ENCODE data around the gene ANOS1. TPM values are rescaled to one million over a fixed set of nuclear protein-coding genes. Genes with fewer than 3 reads are reported as not detected.
"Not testable (repeated sequence)": the region's sequence is repeated elsewhere in the genome, so short reads cannot be mapped to it uniquely, and the experiment has no call there.

The ANOS1 gene
- total and polyA plus RNA-seq, 2 of the 13 experiments (the other 11 are each of a cell fraction or from before 2014, with no cell fraction given), result not detected

GRCh38 chrX:8758706-8759105 is 26.8 kb upstream of the ANOS1 start:
- CTCF ChIA-PET (ENCODE audit: low intra/inter-chr PET ratio, low total read pairs); H3K4me3 ChIP-seq (replicated peaks in 1 of 3; ENCODE audit: insufficient read depth in 1 of 3, low read depth in 2 of 3, low read length in 3 of 3); POLR2A ChIA-PET; H4K20me1 ChIP-seq (ENCODE audit: insufficient read depth, low read length); H3K27ac ChIP-seq (ENCODE audit: extremely low read length, insufficient read depth, low read length); DNase-seq (ENCODE audit: low spot score); H3K27me3 ChIP-seq (ENCODE audit: control insufficient read depth in 1 of 2, insufficient read depth in 2 of 2, low read length in 2 of 2); H3K79me2 ChIP-seq (ENCODE audit: insufficient read depth, low read length); ATAC-seq; H3K9ac ChIP-seq (ENCODE audit: insufficient read depth, low read depth, low read length); H2AFZ ChIP-seq (ENCODE audit: low read length); in situ Hi-C loops (cut with HindIII; ENCODE audit: extremely low pct_ligation_motif_present, low pct_unique_long_range_greater_than_20kb); H3K4me2 ChIP-seq (ENCODE audit: low read depth, low read length); H3K9me3 ChIP-seq (ENCODE audit: low read length); H3K4me1 ChIP-seq (ENCODE audit: insufficient read depth, low read length); BruUV-seq (replicated peaks); H3K36me3 ChIP-seq (replicated peaks in 1 of 2; ENCODE audit: control insufficient read depth in 1 of 2, insufficient read depth in 2 of 2, low read length in 2 of 2); intact Hi-C loops (cut with micrococcal nuclease; ENCODE audit: unreplicated experiment): not testable (repeated sequence)
- peak; percentile 30 for FAIRE-seq
- 21% methylated on average over 5 of the region's 5 CpGs for WGBS (ENCODE audit: low lambda C conversion rate)

DNA sequence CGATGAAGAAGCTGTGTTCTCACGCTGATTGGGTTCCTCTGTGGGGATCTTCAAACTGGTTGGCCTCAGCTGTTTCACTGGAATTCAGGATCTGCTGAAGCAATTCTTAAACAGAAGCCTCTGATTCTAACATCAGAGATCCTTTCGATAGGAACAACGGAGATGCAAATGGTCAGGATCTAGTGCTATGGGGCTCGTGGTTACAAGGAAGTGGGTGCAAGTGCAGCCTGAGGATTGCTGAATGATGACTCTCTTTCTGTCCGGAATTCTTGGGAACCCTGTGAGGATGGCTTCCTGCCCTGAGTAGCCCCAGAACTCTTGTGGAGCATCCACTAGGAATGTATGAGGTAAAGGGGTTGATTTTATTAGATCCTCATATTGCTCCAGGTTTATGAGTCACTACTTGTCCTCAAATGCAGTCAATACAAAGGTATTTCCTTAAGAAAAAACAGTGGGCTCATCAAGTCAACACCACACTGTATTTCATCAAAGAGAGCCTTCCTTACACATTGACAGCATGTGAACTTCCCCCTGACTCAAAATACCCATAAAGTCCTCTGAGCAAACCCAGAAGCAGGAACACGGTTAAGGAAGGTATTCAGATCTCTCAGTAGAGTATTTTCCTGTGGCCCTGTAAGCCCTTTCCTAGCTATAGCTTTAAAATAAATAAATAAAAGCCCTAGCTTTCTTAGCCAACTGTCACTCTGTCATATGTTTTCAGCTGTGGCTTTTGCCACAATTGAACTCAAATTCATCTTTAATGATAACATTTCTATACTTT is 25.9 kb upstream of the ANOS1 start:
- H3K4me1 ChIP-seq (ENCODE audit: insufficient read depth, low read length); H3K9me3 ChIP-seq (ENCODE audit: low read length); BruUV-seq (replicated peaks); H2AFZ ChIP-seq (ENCODE audit: low read length); H3K27me3 ChIP-seq (ENCODE audit: control insufficient read depth in 1 of 2, insufficient read depth in 2 of 2, low read length in 2 of 2); POLR2A ChIA-PET; CTCF ChIA-PET (ENCODE audit: low intra/inter-chr PET ratio, low total read pairs); H3K4me3 ChIP-seq (replicated peaks in 1 of 3; ENCODE audit: insufficient read depth in 1 of 3, low read depth in 2 of 3, low read length in 3 of 3); DNase-seq (ENCODE audit: low spot score); H3K27ac ChIP-seq (ENCODE audit: extremely low read length, insufficient read depth, low read length); in situ Hi-C loops (cut with HindIII; ENCODE audit: extremely low pct_ligation_motif_present, low pct_unique_long_range_greater_than_20kb); H3K79me2 ChIP-seq (ENCODE audit: insufficient read depth, low read length); H4K20me1 ChIP-seq (ENCODE audit: insufficient read depth, low read length); H3K36me3 ChIP-seq (replicated peaks in 1 of 2; ENCODE audit: control insufficient read depth in 1 of 2, insufficient read depth in 2 of 2, low read length in 2 of 2); FAIRE-seq; H3K9ac ChIP-seq (ENCODE audit: insufficient read depth, low read depth, low read length); intact Hi-C loops (cut with micrococcal nuclease; ENCODE audit: unreplicated experiment); ATAC-seq; H3K4me2 ChIP-seq (ENCODE audit: low read depth, low read length): not testable (repeated sequence)
- WGBS (ENCODE audit: low lambda C conversion rate), result 7% methylated on average over 3 of the region's 7 CpGs

DNA sequence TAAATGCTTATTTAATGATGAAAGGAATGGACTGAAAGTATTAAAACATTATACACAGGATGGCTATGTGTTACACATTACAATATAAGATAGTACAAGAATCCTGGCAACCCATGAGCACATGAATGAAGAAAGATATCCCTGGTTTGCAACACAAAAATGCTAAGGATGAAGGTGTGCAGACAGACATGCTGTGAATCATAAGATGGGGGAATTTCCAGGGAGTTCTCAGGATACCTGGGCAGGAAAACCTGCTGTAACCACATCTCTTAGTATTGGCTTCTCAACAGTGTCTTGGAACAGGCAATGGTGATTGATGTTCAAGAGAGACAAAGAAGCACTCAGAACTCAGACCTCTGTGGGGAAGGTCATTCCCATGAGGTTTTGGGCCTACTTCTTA is 23.9 kb upstream of the ANOS1 start:
- no peak overlapping the region for H2AFZ ChIP-seq (ENCODE audit: low read length)
- no peak overlapping the region for H3K4me3 ChIP-seq (replicated peaks in 1 of 3; ENCODE audit: insufficient read depth in 1 of 3, low read depth in 2 of 3, low read length in 3 of 3)
- no peak overlapping the region for H3K4me2 ChIP-seq (ENCODE audit: low read depth, low read length)
- no peak overlapping the region for H3K9ac ChIP-seq (ENCODE audit: insufficient read depth, low read depth, low read length)
- no peaks in the 10 kb centered on the region for H4K20me1 ChIP-seq (ENCODE audit: insufficient read depth, low read length)
- H3K27ac ChIP-seq (ENCODE audit: extremely low read length, insufficient read depth, low read length), result no peak overlapping the region
- CTCF ChIA-PET (ENCODE audit: low intra/inter-chr PET ratio, low total read pairs), result no interaction called here
- H3K79me2 ChIP-seq (ENCODE audit: insufficient read depth, low read length), result no peaks in the 10 kb centered on the region
- no peaks in the 10 kb centered on the region for H3K4me1 ChIP-seq (ENCODE audit: insufficient read depth, low read length)
- intact Hi-C loops (cut with micrococcal nuclease; ENCODE audit: unreplicated experiment), result no loop called here
- ATAC-seq, result no peak
- H3K27me3 ChIP-seq (ENCODE audit: control insufficient read depth in 1 of 2, insufficient read depth in 2 of 2, low read length in 2 of 2), result no peaks in the 10 kb centered on the region
- POLR2A ChIA-PET, result no interaction called here
- no TSS peak for BruUV-seq (replicated peaks)
- no peaks in the 10 kb centered on the region for H3K9me3 ChIP-seq (ENCODE audit: low read length)
- no peak for FAIRE-seq
- in situ Hi-C loops (cut with HindIII; ENCODE audit: extremely low pct_ligation_motif_present, low pct_unique_long_range_greater_than_20kb), result no loop called here
- no peak for DNase-seq (ENCODE audit: low spot score)
- no peaks in the 10 kb centered on the region for H3K36me3 ChIP-seq (replicated peaks in 1 of 2; ENCODE audit: control insufficient read depth in 1 of 2, insufficient read depth in 2 of 2, low read length in 2 of 2)
- TF ChIP-seq ZIK1 (CRISPR knock-in tag; IDR thresholded peaks at IDR 0.05; ENCODE audit: borderline replicate concordance, low read depth), result no peak

Measured in HepG2 (cell line).